ENCODE results near the gene SLC35D1.

SLC35D1 gene

GRCh38 chr1:67061266-67061665, 7.3 kb upstream of the SLC35D1 start:
- no peaks in the 10 kb centered on the region for H3K4me1 ChIP-seq (ENCODE audit: control extremely low read depth in 1 of 4, control insufficient read depth in 4 of 4, insufficient read depth in 4 of 4, low read length in 3 of 4)
- DNase-seq = no peak
- H3K36me3 ChIP-seq (ENCODE audit: control insufficient read depth in 4 of 4, insufficient read depth in 4 of 4, low read length in 3 of 4) = no peaks in the 10 kb centered on the region
- ChIA-PET CTCF (no interaction called here), POLR2A (interaction anchor here (0.7 kb wide), 1 partner anchor 59 kb away, joined by 3 read pairs; no protein-coding TSS in a partner anchor)
- H3K27ac ChIP-seq (ENCODE audit: insufficient read depth in 1 of 2, low read depth in 1 of 2, low read length in 2 of 2, poor library complexity in 1 of 2, severe bottlenecking in 2 of 2) = no peak overlapping the region
- H3K4me3 ChIP-seq (ENCODE audit: control insufficient read depth in 1 of 7, extremely low read depth in 1 of 7, insufficient read depth in 4 of 7, low read depth in 2 of 7, low read length in 6 of 7) = no peak overlapping the region
- no peaks in the 10 kb centered on the region for H3K27me3 ChIP-seq (replicated peaks in 2 of 5; ENCODE audit: control insufficient read depth in 4 of 5, insufficient read depth in 5 of 5, low read length in 4 of 5)
- WGBS (ENCODE audit: insufficient coverage) = 100% methylated on average over 1 of the region's 2 CpGs
- H3K9me3 ChIP-seq (ENCODE audit: control extremely low read depth in 1 of 5, control insufficient read depth in 4 of 5, insufficient read depth in 2 of 5, low read depth in 1 of 5, low read length in 4 of 5) = no peaks in the 10 kb centered on the region

DNA sequence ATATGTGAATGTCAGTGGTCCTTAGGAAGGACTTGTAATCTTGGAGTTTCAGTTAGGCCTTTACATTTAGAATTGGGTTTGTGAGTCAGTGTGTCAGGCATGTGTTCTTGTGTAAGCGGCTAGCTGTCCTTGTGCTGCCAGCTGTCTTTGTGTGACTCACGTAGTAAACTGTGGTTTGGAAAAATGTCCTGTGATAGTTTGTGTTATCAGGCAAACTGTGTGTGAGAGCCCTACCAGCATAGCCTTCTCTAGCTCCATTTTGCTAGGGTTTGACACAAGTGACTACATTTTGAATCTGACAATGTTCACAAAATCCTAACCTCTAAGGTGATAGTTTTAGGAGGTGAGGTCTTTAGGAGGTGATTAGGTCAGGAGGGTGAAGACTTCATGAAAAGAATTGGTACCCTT, 6.9 kb upstream of the SLC35D1 start:
- Histone ChIP-seq H3K4me3 (ENCODE audit: control insufficient read depth in 1 of 7, extremely low read depth in 1 of 7, insufficient read depth in 4 of 7, low read depth in 2 of 7, low read length in 6 of 7) (no peak overlapping the region), H3K36me3 (ENCODE audit: control insufficient read depth in 4 of 4, insufficient read depth in 4 of 4, low read length in 3 of 4) (no peaks in the 10 kb centered on the region), H3K9me3 (ENCODE audit: control extremely low read depth in 1 of 5, control insufficient read depth in 4 of 5, insufficient read depth in 2 of 5, low read depth in 1 of 5, low read length in 4 of 5) (no peaks in the 10 kb centered on the region), H3K4me1 (ENCODE audit: control extremely low read depth in 1 of 4, control insufficient read depth in 4 of 4, insufficient read depth in 4 of 4, low read length in 3 of 4) (no peaks in the 10 kb centered on the region), H3K27ac (ENCODE audit: insufficient read depth in 1 of 2, low read depth in 1 of 2, low read length in 2 of 2, poor library complexity in 1 of 2, severe bottlenecking in 2 of 2) (no peak overlapping the region), H3K27me3 (replicated peaks in 2 of 5; ENCODE audit: control insufficient read depth in 4 of 5, insufficient read depth in 5 of 5, low read length in 4 of 5) (no peaks in the 10 kb centered on the region)
- WGBS (ENCODE audit: insufficient coverage) = 83% methylated on average over 1 of the region's 2 CpGs
- ChIA-PET CTCF (interaction anchor here (1.0 to 1.2 kb wide), 2 partner anchors 88 to 153 kb away, joined by 3 to 4 read pairs; no protein-coding TSS in a partner anchor), POLR2A (no interaction called here)
- DNase-seq = peak in 1 of 3 donors; percentile 8

DNA sequence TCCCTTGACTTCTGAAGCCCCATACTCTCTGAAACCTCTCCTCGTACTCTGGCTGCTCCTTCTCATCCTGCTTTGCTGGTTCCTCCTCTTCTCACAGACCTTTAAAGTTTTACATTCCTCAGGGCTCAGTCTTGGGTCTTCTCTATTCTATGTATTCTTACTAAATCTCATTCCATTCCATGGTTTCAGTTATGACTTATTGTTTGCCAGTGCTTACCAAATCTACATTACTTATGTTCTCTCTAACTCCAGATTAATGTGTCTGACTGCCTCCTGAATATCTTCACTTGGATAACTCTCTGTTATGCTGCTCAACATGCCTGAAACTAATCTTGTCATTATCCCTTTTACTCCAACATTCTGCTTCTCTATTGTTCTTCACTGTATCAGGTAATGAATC, 5.4 kb upstream of the SLC35D1 start:
- Histone ChIP-seq H3K27me3 (replicated peaks in 2 of 5; ENCODE audit: control insufficient read depth in 4 of 5, insufficient read depth in 5 of 5, low read length in 4 of 5) (no peaks in the 10 kb centered on the region), H3K4me1 (ENCODE audit: control extremely low read depth in 1 of 4, control insufficient read depth in 4 of 4, insufficient read depth in 4 of 4, low read length in 3 of 4) (peaks cover 0 to 3% (median 1%) of the 10 kb centered on the region in 4 experiments), H3K4me3 (ENCODE audit: control insufficient read depth in 1 of 7, extremely low read depth in 1 of 7, insufficient read depth in 4 of 7, low read depth in 2 of 7, low read length in 6 of 7) (no peak overlapping the region), H3K36me3 (ENCODE audit: control insufficient read depth in 4 of 4, insufficient read depth in 4 of 4, low read length in 3 of 4) (no peaks in the 10 kb centered on the region), H3K27ac (ENCODE audit: insufficient read depth in 1 of 2, low read depth in 1 of 2, low read length in 2 of 2, poor library complexity in 1 of 2, severe bottlenecking in 2 of 2) (no peak overlapping the region), H3K9me3 (ENCODE audit: control extremely low read depth in 1 of 5, control insufficient read depth in 4 of 5, insufficient read depth in 2 of 5, low read depth in 1 of 5, low read length in 4 of 5) (no peaks in the 10 kb centered on the region)
- POLR2A ChIA-PET = no interaction called here
- WGBS (ENCODE audit: insufficient coverage) = 100% methylated on average over 1 of the region's 1 CpG
- CTCF ChIA-PET = no interaction called here
- DNase-seq = no peak

DNA sequence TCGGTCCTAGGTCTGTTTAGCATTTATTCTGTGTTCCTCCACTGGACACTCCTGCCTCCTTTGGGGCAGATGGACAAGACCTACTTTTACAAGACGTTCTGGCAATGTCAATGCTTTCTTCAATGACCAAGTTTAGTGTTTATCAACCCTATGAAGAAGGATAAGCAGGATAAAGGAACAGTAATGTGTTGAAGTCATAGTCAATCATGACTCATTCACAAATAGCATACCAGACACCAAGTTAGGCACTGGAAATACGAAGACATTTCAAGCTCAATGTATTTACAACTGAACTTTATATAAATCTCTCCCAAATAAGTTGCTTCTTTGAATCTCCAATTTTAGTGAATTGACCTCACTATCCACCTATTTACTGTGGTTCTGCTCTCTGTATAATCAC, 4.8 kb upstream of the SLC35D1 start:
- Histone ChIP-seq H3K27me3 (replicated peaks in 2 of 5; ENCODE audit: control insufficient read depth in 4 of 5, insufficient read depth in 5 of 5, low read length in 4 of 5) (no peaks in the 10 kb centered on the region), H3K9me3 (ENCODE audit: control extremely low read depth in 1 of 5, control insufficient read depth in 4 of 5, insufficient read depth in 2 of 5, low read depth in 1 of 5, low read length in 4 of 5) (no peaks in the 10 kb centered on the region), H3K36me3 (ENCODE audit: control insufficient read depth in 4 of 4, insufficient read depth in 4 of 4, low read length in 3 of 4) (no peaks in the 10 kb centered on the region), H3K4me3 (ENCODE audit: control insufficient read depth in 1 of 7, extremely low read depth in 1 of 7, insufficient read depth in 4 of 7, low read depth in 2 of 7, low read length in 6 of 7) (no peak overlapping the region), H3K27ac (ENCODE audit: insufficient read depth in 1 of 2, low read depth in 1 of 2, low read length in 2 of 2, poor library complexity in 1 of 2, severe bottlenecking in 2 of 2) (no peak overlapping the region), H3K4me1 (ENCODE audit: control extremely low read depth in 1 of 4, control insufficient read depth in 4 of 4, insufficient read depth in 4 of 4, low read length in 3 of 4) (peaks cover 0 to 4% (median 2%) of the 10 kb centered on the region in 4 experiments)
- CTCF ChIA-PET = no interaction called here
- 100% methylated on average over 1 of the region's 3 CpGs for WGBS (ENCODE audit: insufficient coverage)
- DNase-seq = no peak
- POLR2A ChIA-PET = no interaction called here

DNA sequence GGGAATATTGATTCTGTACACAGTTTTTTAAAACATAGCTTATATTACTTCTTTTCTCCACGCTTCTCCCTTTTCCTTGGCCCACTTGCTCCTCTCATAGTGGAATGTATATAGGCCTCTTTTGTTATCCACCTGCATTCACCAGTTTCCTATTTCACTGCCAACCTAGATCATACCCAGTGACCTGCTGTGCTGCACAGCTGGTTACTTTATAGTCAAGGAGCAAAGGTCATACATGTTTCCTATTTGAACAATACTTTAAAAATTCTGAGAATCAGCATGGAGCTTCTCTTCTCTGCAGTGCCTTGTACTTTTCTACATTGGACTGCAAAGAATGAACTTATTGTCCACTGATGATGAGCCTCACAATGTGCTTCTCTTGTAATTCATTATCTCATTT, 4.3 kb upstream of the SLC35D1 start:
- Histone ChIP-seq H3K4me1 (ENCODE audit: control extremely low read depth in 1 of 4, control insufficient read depth in 4 of 4, insufficient read depth in 4 of 4, low read length in 3 of 4) (peaks cover 0 to 4% (median 3%) of the 10 kb centered on the region in 4 experiments), H3K36me3 (ENCODE audit: control insufficient read depth in 4 of 4, insufficient read depth in 4 of 4, low read length in 3 of 4) (no peaks in the 10 kb centered on the region), H3K4me3 (ENCODE audit: control insufficient read depth in 1 of 7, extremely low read depth in 1 of 7, insufficient read depth in 4 of 7, low read depth in 2 of 7, low read length in 6 of 7) (no peak overlapping the region), H3K9me3 (ENCODE audit: control extremely low read depth in 1 of 5, control insufficient read depth in 4 of 5, insufficient read depth in 2 of 5, low read depth in 1 of 5, low read length in 4 of 5) (no peaks in the 10 kb centered on the region), H3K27me3 (replicated peaks in 2 of 5; ENCODE audit: control insufficient read depth in 4 of 5, insufficient read depth in 5 of 5, low read length in 4 of 5) (no peaks in the 10 kb centered on the region), H3K27ac (ENCODE audit: insufficient read depth in 1 of 2, low read depth in 1 of 2, low read length in 2 of 2, poor library complexity in 1 of 2, severe bottlenecking in 2 of 2) (no peak overlapping the region)
- no peak for DNase-seq
- CTCF ChIA-PET = interaction anchor here (0.7 kb wide), 1 partner anchor 94 kb away, joined by 3 read pairs; no protein-coding TSS in a partner anchor
- no CpG with 5 or more reads among the region's 1 CpG for WGBS (ENCODE audit: insufficient coverage)
- POLR2A ChIA-PET = no interaction called here

GRCh38 chr1:67053535-67053784, 488 bp downstream of the SLC35D1 start:
- WGBS (ENCODE audit: insufficient coverage) = 0% methylated on average over 32 of the region's 34 CpGs
- H3K36me3 ChIP-seq (ENCODE audit: control insufficient read depth in 4 of 4, insufficient read depth in 4 of 4, low read length in 3 of 4) = peaks cover 5 to 15% (median 9%) of the 10 kb centered on the region in 4 experiments
- peak overlapping the region; percentile 76 to 93 (median 85) for H3K4me3 ChIP-seq (ENCODE audit: control insufficient read depth in 1 of 7, extremely low read depth in 1 of 7, insufficient read depth in 4 of 7, low read depth in 2 of 7, low read length in 6 of 7)
- no peaks in the 10 kb centered on the region for H3K9me3 ChIP-seq (ENCODE audit: control extremely low read depth in 1 of 5, control insufficient read depth in 4 of 5, insufficient read depth in 2 of 5, low read depth in 1 of 5, low read length in 4 of 5)
- H3K27ac ChIP-seq (ENCODE audit: insufficient read depth in 1 of 2, low read depth in 1 of 2, low read length in 2 of 2, poor library complexity in 1 of 2, severe bottlenecking in 2 of 2) = peak overlapping the region; percentile 82 to 94
- peaks cover 7 to 22% (median 11%) of the 10 kb centered on the region in 4 experiments for H3K4me1 ChIP-seq (ENCODE audit: control extremely low read depth in 1 of 4, control insufficient read depth in 4 of 4, insufficient read depth in 4 of 4, low read length in 3 of 4)
- H3K27me3 ChIP-seq (replicated peaks in 2 of 5; ENCODE audit: control insufficient read depth in 4 of 5, insufficient read depth in 5 of 5, low read length in 4 of 5) = no peaks in the 10 kb centered on the region
- CTCF ChIA-PET = interaction anchor here (1.4 to 1.6 kb wide), 2 partner anchors 57 to 96 kb away, joined by 4 to 5 read pairs; no protein-coding TSS in a partner anchor
- no peak for DNase-seq
- POLR2A ChIA-PET = no interaction called here

DNA sequence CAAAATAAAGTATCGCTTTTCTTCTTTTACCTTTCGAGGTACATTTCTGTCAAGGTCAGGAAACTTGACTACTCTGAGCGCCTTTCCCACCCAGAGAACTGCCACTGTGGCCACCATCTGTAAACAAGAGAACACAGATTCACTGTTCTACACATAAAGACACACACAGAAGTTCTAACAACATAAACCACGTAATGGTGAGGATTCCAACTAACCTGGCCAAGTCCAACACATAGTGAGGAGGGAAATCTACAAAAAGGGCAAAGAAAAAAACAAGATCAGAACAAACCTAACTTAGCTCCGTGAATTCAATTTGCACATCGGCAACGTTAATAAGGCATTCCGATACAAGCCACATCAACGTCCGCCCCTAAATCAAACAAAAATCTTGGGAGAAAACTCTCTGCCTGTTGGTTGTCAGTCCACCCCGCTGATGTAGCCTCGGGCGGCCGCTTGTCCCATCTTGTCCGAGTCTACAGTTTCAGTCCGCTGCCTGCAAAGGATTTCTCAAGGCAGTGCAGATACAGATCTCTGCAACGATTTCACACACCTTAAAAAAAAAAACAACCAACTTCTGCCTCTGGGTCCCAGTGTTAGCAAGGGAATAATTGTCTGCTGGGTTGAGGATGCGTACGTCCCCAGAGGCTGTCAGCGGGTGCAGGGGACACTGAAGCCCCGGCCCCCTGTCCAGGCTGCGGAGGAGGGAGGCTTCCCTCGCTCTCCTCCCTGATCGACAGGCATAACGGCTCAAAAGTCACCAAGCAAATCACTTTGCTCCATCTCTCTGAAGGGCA, 1.0 kb downstream of the SLC35D1 start:
- Histone ChIP-seq H3K4me1 (ENCODE audit: control extremely low read depth in 1 of 4, control insufficient read depth in 4 of 4, insufficient read depth in 4 of 4, low read length in 3 of 4) (peaks cover 7 to 22% (median 11%) of the 10 kb centered on the region in 4 experiments), H3K36me3 (ENCODE audit: control insufficient read depth in 4 of 4, insufficient read depth in 4 of 4, low read length in 3 of 4) (peaks cover 8 to 20% (median 12%) of the 10 kb centered on the region in 4 experiments), H3K27me3 (replicated peaks in 2 of 5; ENCODE audit: control insufficient read depth in 4 of 5, insufficient read depth in 5 of 5, low read length in 4 of 5) (no peaks in the 10 kb centered on the region), H3K9me3 (ENCODE audit: control extremely low read depth in 1 of 5, control insufficient read depth in 4 of 5, insufficient read depth in 2 of 5, low read depth in 1 of 5, low read length in 4 of 5) (no peaks in the 10 kb centered on the region), H3K27ac (ENCODE audit: insufficient read depth in 1 of 2, low read depth in 1 of 2, low read length in 2 of 2, poor library complexity in 1 of 2, severe bottlenecking in 2 of 2) (peak overlapping the region; percentile 82 to 94), H3K4me3 (ENCODE audit: control insufficient read depth in 1 of 7, extremely low read depth in 1 of 7, insufficient read depth in 4 of 7, low read depth in 2 of 7, low read length in 6 of 7) (peak overlapping the region; percentile 76 to 93 (median 85))
- ChIA-PET CTCF (interaction anchor here (1.4 to 1.6 kb wide), 2 partner anchors 56 to 96 kb away, joined by 4 to 5 read pairs; no protein-coding TSS in a partner anchor), POLR2A (no interaction called here)
- WGBS (ENCODE audit: insufficient coverage) = 8% methylated on average over 20 of the region's 25 CpGs
- DNase-seq = peak; percentile 22 to 62 (median 47)

All from common myeloid progenitor, CD34-positive (primary cell).